Measurements from ENCODE around the gene RPS6KA5. TPM values are rescaled to one million over a fixed set of nuclear protein-coding genes. Genes with fewer than 3 reads are reported as not detected.

RPS6KA5 gene
- total RNA-seq, 1 experiment from 2014 or later = 24.2 TPM

DNA sequence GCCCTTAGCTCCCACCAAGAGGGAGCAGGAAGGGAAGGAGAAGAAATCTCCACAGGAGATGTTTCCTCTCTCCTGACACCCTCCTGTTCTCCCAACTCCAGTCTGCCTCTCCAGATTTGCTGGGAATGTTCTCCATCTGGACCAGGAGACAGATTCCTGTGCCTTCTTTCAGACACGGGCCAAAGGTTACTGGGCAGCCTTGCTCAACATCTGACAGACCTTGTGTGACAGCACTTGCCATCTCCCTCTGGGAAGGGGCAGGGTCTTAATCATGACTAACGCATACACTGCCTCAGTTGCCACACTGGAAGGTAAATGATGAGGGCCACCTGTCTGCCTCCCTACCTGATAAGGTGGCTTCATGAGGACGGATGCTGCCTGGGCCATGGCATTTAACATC lies 241.7 kb downstream of the RPS6KA5 start:
- intact Hi-C loops (cut with micrococcal nuclease) = no loop called here
- POLR2A ChIA-PET = no interaction called here
- Histone ChIP-seq H3K9me2 (ENCODE audit: insufficient read depth) (no peaks in the 10 kb centered on the region), H3K4me2 (ENCODE audit: low read length) (no peak overlapping the region), H3K4me3 (replicated peaks in 1 of 2; ENCODE audit: low read depth in 1 of 2, low read length in 2 of 2) (no peak overlapping the region), H3K27ac (ENCODE audit: low read depth, low read length) (no peak overlapping the region), H3K9me3 (ENCODE audit: control insufficient read depth in 1 of 2, insufficient read depth in 1 of 2, low read depth in 1 of 2, low read length in 2 of 2) (no peaks in the 10 kb centered on the region; a peak in 1 of 4 replicates), H3K9ac (ENCODE audit: low read length) (no peak overlapping the region), H3K4me1 (ENCODE audit: control insufficient read depth in 1 of 2, insufficient read depth in 2 of 2, low read length in 2 of 2) (peaks cover 2 to 14% of the 10 kb centered on the region in 2 experiments; a peak in 2 of 4 replicates), H3K27me3 (ENCODE audit: insufficient read depth, low read length) (no peaks in the 10 kb centered on the region), H3K36me3 (ENCODE audit: control insufficient read depth in 1 of 2, insufficient read depth in 2 of 2, low read length in 2 of 2) (no peaks in the 10 kb centered on the region), H4K20me1 (ENCODE audit: insufficient read depth) (no peaks in the 10 kb centered on the region), H2AFZ (ENCODE audit: low read depth, low read length, poor library complexity, severe bottlenecking) (no peak overlapping the region), H3K79me2 (ENCODE audit: insufficient read depth, low read length) (peaks cover 18% of the 10 kb centered on the region; the same call in 1 of the 2 replicates)
- CTCF ChIA-PET = no interaction called here
- no TSS peak for BruUV-seq (replicated peaks)
- DNase-seq (ENCODE audit: low read depth, low spot score) = no peak
- RAD21 ChIA-PET (ENCODE audit: low non-redundant PET in 1 of 2, low total read pairs in 2 of 2, uncharacterized antibody in 2 of 2, unreplicated experiment in 2 of 2) = no interaction called here
- TF ChIP-seq ZFX (IDR thresholded peaks at IDR 0.05) (no peak), YY1 (IDR thresholded peaks at IDR 0.05; ENCODE audit: extremely low read depth, insufficient replicate concordance, low read depth, low read length) (no peak), RAD21 (IDR thresholded peaks at IDR 0.05; ENCODE audit: low read depth) (no peak), TCF7L2 (IDR thresholded peaks at IDR 0.05; ENCODE audit: borderline replicate concordance, extremely low read depth, insufficient read depth, insufficient read length) (no peak), POLR2AphosphoS5 (IDR thresholded peaks at IDR 0.05; ENCODE audit: low read depth, low read length) (no peak), ZNF274 (IDR thresholded peaks at IDR 0.05; ENCODE audit: low read depth, low read length) (no peak), FOSL1 (IDR thresholded peaks at IDR 0.05; ENCODE audit: low read depth) (no peak)
- TF ChIP-seq, protein P1, sequence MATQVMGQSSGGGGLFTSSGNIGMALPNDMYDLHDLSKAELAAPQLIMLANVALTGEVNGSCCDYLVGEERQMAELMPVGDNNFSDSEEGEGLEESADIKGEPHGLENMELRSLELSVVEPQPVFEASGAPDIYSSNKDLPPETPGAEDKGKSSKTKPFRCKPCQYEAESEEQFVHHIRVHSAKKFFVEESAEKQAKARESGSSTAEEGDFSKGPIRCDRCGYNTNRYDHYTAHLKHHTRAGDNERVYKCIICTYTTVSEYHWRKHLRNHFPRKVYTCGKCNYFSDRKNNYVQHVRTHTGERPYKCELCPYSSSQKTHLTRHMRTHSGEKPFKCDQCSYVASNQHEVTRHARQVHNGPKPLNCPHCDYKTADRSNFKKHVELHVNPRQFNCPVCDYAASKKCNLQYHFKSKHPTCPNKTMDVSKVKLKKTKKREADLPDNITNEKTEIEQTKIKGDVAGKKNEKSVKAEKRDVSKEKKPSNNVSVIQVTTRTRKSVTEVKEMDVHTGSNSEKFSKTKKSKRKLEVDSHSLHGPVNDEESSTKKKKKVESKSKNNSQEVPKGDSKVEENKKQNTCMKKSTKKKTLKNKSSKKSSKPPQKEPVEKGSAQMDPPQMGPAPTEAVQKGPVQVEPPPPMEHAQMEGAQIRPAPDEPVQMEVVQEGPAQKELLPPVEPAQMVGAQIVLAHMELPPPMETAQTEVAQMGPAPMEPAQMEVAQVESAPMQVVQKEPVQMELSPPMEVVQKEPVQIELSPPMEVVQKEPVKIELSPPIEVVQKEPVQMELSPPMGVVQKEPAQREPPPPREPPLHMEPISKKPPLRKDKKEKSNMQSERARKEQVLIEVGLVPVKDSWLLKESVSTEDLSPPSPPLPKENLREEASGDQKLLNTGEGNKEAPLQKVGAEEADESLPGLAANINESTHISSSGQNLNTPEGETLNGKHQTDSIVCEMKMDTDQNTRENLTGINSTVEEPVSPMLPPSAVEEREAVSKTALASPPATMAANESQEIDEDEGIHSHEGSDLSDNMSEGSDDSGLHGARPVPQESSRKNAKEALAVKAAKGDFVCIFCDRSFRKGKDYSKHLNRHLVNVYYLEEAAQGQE (IDR thresholded peaks at IDR 0.05; ENCODE audit: low read depth) = no peak
- TF ChIP-seq, protein P2, sequence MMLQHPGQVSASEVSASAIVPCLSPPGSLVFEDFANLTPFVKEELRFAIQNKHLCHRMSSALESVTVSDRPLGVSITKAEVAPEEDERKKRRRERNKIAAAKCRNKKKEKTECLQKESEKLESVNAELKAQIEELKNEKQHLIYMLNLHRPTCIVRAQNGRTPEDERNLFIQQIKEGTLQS (IDR thresholded peaks at IDR 0.05) = no peak
- TF ChIP-seq, protein P3, sequence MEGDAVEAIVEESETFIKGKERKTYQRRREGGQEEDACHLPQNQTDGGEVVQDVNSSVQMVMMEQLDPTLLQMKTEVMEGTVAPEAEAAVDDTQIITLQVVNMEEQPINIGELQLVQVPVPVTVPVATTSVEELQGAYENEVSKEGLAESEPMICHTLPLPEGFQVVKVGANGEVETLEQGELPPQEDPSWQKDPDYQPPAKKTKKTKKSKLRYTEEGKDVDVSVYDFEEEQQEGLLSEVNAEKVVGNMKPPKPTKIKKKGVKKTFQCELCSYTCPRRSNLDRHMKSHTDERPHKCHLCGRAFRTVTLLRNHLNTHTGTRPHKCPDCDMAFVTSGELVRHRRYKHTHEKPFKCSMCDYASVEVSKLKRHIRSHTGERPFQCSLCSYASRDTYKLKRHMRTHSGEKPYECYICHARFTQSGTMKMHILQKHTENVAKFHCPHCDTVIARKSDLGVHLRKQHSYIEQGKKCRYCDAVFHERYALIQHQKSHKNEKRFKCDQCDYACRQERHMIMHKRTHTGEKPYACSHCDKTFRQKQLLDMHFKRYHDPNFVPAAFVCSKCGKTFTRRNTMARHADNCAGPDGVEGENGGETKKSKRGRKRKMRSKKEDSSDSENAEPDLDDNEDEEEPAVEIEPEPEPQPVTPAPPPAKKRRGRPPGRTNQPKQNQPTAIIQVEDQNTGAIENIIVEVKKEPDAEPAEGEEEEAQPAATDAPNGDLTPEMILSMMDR (IDR thresholded peaks at IDR 0.05 in 2 of 3, conservative IDR thresholded peaks at IDR 0.05 in 1 of 3; ENCODE audit: borderline replicate concordance in 1 of 3, insufficient read depth in 1 of 3, low read depth in 2 of 3, low read length in 2 of 3) = no peak
- no peak for ATAC-seq

Data from HCT116 (cell line).